HuH-7.5 (cell line): ENCODE measurements around the gene ANKRD1.
A peak's percentile ranks its signal among the peaks of the same experiment; 100 is the strongest.
"Not testable (repeated sequence)": the region's sequence is repeated elsewhere in the genome, so short reads cannot be mapped to it uniquely, and the experiment has no call there.

Experiments used
- DNase-seq: peaks from one replicate; pipeline ENCODE4 v3.0.0; 2011; ENCODE audit warnings: low spot score

ANKRD1 gene

DNA sequence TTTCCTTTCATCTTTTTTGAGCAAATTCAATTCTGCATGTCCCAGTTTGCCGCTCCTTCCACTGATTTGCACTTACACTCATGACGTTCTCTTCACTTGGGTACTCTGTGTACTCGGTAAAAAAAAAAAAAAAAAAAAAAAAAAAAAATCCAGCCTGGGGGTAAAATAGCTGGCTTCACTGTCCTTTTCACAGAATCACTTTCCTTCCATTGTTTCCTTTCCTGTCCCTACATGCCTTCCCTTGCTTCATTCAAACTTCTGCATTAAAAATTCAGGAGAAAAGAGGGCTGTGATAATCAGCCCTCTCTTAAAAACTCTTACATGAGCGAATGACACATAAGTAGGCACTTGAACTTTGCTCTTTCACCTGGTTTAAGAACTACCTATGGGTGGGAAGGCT, 8.7 kb downstream of the ANKRD1 start:
- no peak for DNase-seq

DNA sequence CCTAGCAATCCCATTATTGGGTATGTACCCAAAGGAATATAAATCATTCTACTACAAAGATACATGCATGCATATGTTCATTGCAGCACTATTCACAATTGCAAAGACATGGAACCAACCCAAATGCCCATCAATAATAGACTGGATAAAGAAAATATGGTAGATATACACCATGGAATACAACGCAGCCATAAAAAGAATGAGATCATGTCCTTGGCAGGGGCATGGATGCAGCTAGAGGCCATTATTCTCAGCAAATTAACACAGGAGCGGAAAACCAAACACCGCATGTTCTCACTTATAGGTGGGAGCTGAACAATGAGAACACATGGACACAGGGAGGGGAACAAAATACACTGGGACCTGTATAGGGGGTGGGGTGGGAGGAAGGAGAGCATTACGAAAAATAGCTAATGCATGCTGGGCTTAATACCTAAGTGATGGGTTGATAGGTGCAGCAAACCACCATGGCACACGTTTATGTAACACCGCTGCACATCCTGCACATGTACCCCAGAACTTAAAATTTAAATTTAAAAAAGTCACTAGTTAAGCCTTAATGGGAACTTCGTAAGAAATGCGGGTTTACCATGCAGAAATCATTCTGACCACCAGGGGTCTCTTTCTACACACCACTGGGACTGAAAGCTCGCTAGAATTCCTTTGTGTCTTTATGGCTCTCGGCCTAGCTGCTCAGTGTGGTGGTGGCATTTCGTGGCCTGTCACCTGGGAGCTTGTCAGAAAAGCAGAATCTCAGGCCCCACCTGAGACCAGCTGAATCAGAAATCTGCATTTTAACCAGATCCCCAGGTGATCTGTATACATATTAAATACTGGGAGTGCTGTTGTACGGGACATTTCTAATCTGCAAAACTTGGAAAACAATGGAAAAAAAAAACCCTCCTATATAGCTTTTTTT, 9.5 kb downstream of the ANKRD1 start:
- DNase-seq: peak; percentile 12

DNA sequence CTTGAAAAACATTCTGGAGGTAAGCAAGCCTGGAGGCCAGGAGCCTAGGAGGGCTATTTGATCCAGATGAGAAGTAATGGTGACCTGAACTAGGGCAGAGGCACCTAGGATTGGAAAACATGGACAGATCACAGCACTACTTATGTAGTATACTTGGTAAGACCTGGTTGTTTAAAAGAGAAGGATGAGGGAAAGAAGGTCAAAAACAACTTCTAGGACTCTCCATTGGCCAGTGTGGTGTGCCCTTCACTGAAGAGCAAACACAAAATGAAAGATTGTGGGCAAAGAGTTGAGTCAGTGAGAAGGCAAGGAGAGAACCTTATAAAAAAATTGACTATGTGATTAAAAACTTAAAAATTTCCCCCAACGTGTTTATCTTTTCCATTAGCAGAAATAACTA, 14.3 kb downstream of the ANKRD1 start:
- DNase-seq: no peak

- DNase-seq: no peak
These were observed 15.0 kb downstream of the ANKRD1 start for GRCh38 chr10:90905925-90906324.

- not testable (repeated sequence) for DNase-seq
These were observed 24.0 kb downstream of the ANKRD1 start for GRCh38 chr10:90896916-90897315.

DNA sequence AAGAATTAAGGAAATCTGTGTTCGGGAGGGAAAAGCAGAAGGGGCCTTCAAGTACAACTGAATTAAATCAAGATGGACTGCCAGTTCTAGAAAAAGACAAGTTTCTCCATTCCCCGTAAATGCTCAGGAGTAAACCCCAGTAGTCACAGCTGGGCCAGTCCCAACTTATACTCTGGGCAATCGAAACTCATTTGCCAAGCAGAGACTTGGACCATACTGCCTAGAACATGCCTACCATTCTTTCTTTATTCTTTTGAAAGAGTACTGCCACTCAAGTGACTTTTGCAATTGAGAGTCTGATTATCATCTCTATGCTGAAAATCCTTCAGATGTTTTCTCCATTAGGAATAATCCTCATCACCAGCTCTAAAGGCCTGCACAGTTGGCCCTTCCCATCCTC, 27.7 kb downstream of the ANKRD1 start:
- DNase-seq: no peak

- no peak for DNase-seq
These were observed 30.5 kb downstream of the ANKRD1 start for GRCh38 chr10:90890347-90890746.

GRCh38 chr10:90889636-90890035, 31.3 kb downstream of the ANKRD1 start:
- no peak for DNase-seq

GRCh38 chr10:90888387-90888786, 32.5 kb downstream of the ANKRD1 start:
- DNase-seq: no peak

DNA sequence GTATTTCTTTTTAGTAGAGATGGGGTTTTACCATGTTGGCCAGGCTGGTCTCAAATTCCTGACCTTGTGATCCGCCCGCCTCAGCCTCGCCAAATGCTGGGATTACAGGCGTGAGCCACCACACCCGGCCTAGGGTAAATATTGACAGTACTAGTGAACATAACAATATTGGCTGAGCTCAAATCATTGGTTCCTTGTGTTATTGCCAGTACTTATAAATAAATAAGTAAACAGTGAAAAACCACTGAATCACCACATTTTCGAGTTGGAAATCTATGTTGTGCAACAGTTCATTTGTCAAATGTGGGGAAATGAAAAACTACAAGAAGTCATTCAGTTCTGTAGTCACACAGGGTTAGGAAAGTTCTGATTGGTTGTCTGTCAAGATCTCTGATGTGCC, 33.3 kb downstream of the ANKRD1 start:
- DNase-seq: no peak

GRCh38 chr10:90885176-90885575, 35.7 kb downstream of the ANKRD1 start:
- no peak for DNase-seq

GRCh38 chr10:90884431-90884830, 36.5 kb downstream of the ANKRD1 start:
- DNase-seq: no peak

- not testable (repeated sequence) for DNase-seq
These were observed 40.7 kb downstream of the ANKRD1 start for GRCh38 chr10:90880059-90880719.

GRCh38 chr10:90879062-90879461, 41.8 kb downstream of the ANKRD1 start:
- DNase-seq: no peak

GRCh38 chr10:90872648-90873020, 48.3 kb downstream of the ANKRD1 start:
- no peak for DNase-seq

DNA sequence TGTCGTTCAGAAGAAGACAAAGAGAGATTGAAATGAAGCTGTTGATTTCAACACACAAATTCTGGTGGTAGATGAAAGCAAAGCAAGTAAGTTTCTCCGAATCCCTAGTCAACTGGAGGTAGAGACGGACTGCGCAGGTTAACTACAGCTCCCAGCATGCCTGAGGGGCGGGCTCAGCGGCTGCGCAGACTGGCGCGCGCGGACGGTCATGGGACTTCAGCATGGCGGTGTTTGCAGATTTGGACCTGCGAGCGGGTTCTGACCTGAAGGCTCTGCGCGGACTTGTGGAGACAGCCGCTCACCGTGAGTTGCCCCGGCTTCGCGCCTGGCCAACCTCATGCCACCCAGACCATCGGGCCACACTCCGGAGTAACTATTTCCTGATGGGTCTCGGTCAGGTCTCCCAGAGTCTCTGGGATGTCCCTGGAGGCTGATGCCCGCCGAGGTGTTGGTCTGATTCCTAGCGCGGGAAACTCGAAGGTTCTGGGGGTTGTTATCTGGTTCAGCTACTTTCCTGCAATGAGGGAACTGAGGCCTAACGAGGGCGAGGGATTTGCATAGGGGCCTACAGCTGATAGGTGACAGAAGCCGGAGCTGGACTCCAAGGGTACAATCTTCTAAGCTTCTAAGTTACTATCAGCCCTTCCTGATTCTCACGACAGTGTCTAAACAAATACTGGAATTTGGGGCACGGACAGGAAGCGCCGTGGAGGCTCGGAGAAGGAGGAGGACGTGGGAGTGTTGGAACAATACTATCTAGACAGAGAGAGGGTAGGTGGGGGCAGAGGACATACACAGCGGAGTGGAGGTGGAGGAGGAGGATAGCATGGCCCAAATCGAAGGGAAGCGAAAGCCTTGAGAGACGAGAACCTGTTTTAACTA, 48.9 kb downstream of the ANKRD1 start, which contains the start of gene RPP30:
TSS of gene RPP30 (plus strand) at position 209 of the 882 bp plus-strand sequence. CDS start at position 222, 13 bp downstream.
- peak; percentile 62 for DNase-seq

- DNase-seq: peak; percentile 33
These were observed 49.6 kb downstream of the ANKRD1 start for GRCh38 chr10:90871279-90871765.

DNA sequence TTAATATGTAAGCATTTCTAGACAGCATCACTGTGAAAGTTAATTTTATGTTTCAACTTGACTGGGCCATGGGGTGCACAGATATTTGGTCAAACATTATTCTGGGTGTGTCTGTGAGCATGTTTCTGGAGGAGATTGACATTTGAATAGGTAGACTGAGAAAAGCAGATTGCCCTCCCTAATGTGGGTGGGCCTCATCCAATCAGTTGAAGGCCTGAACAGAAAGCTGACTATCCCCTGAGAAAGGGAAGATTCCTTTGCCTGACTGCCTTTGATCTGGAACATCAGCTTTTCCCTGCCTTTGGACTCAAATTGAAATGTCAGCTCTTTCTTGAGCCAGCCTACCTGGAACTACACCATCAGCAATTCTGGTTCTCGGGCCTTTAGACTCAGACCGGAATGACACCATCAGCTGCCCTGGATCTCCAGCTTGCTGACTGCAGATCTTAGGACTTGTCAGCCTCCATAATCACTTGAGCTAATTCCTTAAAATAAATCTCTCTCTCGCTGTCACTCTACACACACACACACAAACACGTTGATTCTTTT, 54.8 kb downstream of the ANKRD1 start:
- no peak for DNase-seq

DNA sequence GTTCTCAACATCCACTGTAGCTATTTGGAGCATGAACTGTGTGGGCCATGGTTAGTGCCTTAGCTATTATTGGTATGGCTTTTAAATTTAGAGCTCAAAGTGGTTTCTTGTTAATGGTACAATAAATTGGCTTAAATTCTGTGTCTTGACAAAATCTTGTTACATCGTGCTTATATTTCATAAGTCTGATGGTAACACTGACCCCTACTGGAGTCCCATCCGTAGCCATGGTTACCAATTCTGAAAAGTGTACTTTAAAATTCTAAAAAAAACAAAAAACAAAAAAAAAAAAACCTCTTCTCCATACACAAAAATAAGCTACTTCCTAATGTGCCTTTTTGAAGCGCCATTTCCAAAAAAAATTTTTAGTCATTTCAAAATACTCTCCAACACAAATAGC, 55.5 kb downstream of the ANKRD1 start:
- DNase-seq: no peak

DNA sequence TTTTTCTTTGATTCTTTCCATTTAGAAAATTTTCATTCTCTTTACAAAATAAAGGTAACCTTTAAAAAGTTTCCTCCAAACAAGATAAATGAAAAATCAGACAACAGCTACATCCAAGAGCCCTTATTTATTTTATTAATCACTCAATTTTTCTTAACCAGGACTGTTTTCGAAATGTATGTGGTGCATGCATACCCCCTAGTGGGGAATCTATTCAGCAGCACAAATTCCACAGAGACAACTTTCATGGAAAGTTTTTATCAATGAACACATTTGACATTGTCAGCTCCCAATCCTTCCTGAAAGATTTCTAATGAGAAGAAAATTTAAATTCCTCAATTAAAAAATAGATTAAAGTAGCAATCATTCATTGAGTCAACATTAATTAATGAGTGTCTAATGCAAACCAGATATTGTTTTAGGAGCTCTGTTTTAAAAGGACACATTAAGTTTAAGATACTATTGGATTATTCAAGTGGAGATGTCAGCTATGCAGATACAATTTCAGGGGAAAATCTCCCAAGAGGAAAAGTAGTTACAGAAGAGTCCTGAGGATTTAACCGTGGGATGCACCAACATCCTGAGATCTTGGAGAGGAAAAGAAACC, 57.9 kb downstream of the ANKRD1 start:
- DNase-seq: peak; percentile 28
